ENCODE data around the gene MRPS5.

MRPS5 gene

GRCh38 chr2:95074663-95075439, 46.8 kb downstream of the MRPS5 start:
- H3K4me1 Mint-ChIP-seq (ENCODE audit: low read depth) = peaks cover 68% of the 10 kb centered on the region
- peak overlapping the region; percentile 78 for H3K4me3 Mint-ChIP-seq
- peak overlapping the region; percentile 94 for H3K27ac Mint-ChIP-seq
- no peaks in the 10 kb centered on the region for H3K27me3 Mint-ChIP-seq
- no peaks in the 10 kb centered on the region for H3K36me3 Mint-ChIP-seq
- H3K9me3 Mint-ChIP-seq (ENCODE audit: low read depth) = no peaks in the 10 kb centered on the region

GRCh38 chr2:95073856-95074662, 47.5 kb downstream of the MRPS5 start:
- Mint-ChIP-seq H3K9me3 (ENCODE audit: low read depth) (no peaks in the 10 kb centered on the region), H3K27ac (peak overlapping the region; percentile 94), H3K36me3 (no peaks in the 10 kb centered on the region), H3K4me3 (peak overlapping the region; percentile 78), H3K27me3 (no peaks in the 10 kb centered on the region), H3K4me1 (ENCODE audit: low read depth) (peaks cover 61% of the 10 kb centered on the region)

GRCh38 chr2:95072424-95072823, 49.2 kb downstream of the MRPS5 start:
- H3K27ac Mint-ChIP-seq = peak overlapping the region; percentile 66
- no peaks in the 10 kb centered on the region for H3K36me3 Mint-ChIP-seq
- no peaks in the 10 kb centered on the region for H3K27me3 Mint-ChIP-seq
- H3K4me1 Mint-ChIP-seq (ENCODE audit: low read depth) = peaks cover 48% of the 10 kb centered on the region
- no peak overlapping the region for H3K4me3 Mint-ChIP-seq
- H3K9me3 Mint-ChIP-seq (ENCODE audit: low read depth) = no peaks in the 10 kb centered on the region

- H3K36me3 Mint-ChIP-seq = no peaks in the 10 kb centered on the region
- H3K4me1 Mint-ChIP-seq (ENCODE audit: low read depth) = peaks cover 45% of the 10 kb centered on the region
- no peaks in the 10 kb centered on the region for H3K27me3 Mint-ChIP-seq
- peak overlapping the region; percentile 66 for H3K27ac Mint-ChIP-seq
- no peaks in the 10 kb centered on the region for H3K9me3 Mint-ChIP-seq (ENCODE audit: low read depth)
- no peak overlapping the region for H3K4me3 Mint-ChIP-seq
Measured at GRCh38 chr2:95071856-95072255, 49.8 kb downstream of the MRPS5 start.

- Mint-ChIP-seq H3K36me3 (no peaks in the 10 kb centered on the region), H3K4me3 (no peak overlapping the region), H3K27ac (no peak overlapping the region), H3K9me3 (ENCODE audit: low read depth) (no peaks in the 10 kb centered on the region), H3K27me3 (no peaks in the 10 kb centered on the region), H3K4me1 (ENCODE audit: low read depth) (peaks cover 25% of the 10 kb centered on the region)
Measured at GRCh38 chr2:95069465-95069864, 52.1 kb downstream of the MRPS5 start.

- H3K9me3 Mint-ChIP-seq (ENCODE audit: low read depth) = no peaks in the 10 kb centered on the region
- no peak overlapping the region for H3K4me3 Mint-ChIP-seq
- H3K27me3 Mint-ChIP-seq = no peaks in the 10 kb centered on the region
- peaks cover 21% of the 10 kb centered on the region for H3K4me1 Mint-ChIP-seq (ENCODE audit: low read depth)
- H3K27ac Mint-ChIP-seq = no peak overlapping the region
- H3K36me3 Mint-ChIP-seq = no peaks in the 10 kb centered on the region
Measured at GRCh38 chr2:95068256-95068655, 53.4 kb downstream of the MRPS5 start.

- Mint-ChIP-seq H3K36me3 (no peaks in the 10 kb centered on the region), H3K4me3 (peak overlapping the region; percentile 33), H3K4me1 (ENCODE audit: low read depth) (peaks cover 31% of the 10 kb centered on the region), H3K27ac (peak overlapping the region; percentile 79), H3K27me3 (no peaks in the 10 kb centered on the region), H3K9me3 (ENCODE audit: low read depth) (no peaks in the 10 kb centered on the region)
Measured at GRCh38 chr2:95063086-95063958, 58.3 kb downstream of the MRPS5 start.

GRCh38 chr2:95062242-95063085, 59.1 kb downstream of the MRPS5 start:
- H3K27me3 Mint-ChIP-seq = no peaks in the 10 kb centered on the region
- H3K36me3 Mint-ChIP-seq = no peaks in the 10 kb centered on the region
- H3K4me1 Mint-ChIP-seq (ENCODE audit: low read depth) = peaks cover 31% of the 10 kb centered on the region
- no peaks in the 10 kb centered on the region for H3K9me3 Mint-ChIP-seq (ENCODE audit: low read depth)
- peak overlapping the region; percentile 79 for H3K27ac Mint-ChIP-seq
- H3K4me3 Mint-ChIP-seq = peak overlapping the region; percentile 49

- H3K9me3 Mint-ChIP-seq (ENCODE audit: low read depth) = no peaks in the 10 kb centered on the region
- no peak overlapping the region for H3K4me3 Mint-ChIP-seq
- H3K27ac Mint-ChIP-seq = no peak overlapping the region
- no peaks in the 10 kb centered on the region for H3K27me3 Mint-ChIP-seq
- peaks cover 36% of the 10 kb centered on the region for H3K4me1 Mint-ChIP-seq (ENCODE audit: low read depth)
- no peaks in the 10 kb centered on the region for H3K36me3 Mint-ChIP-seq
Measured at GRCh38 chr2:95061601-95062183, 59.9 kb downstream of the MRPS5 start.

- no peak overlapping the region for H3K27ac Mint-ChIP-seq
- H3K4me1 Mint-ChIP-seq (ENCODE audit: low read depth) = peaks cover 41% of the 10 kb centered on the region
- H3K4me3 Mint-ChIP-seq = no peak overlapping the region
- H3K27me3 Mint-ChIP-seq = no peaks in the 10 kb centered on the region
- no peaks in the 10 kb centered on the region for H3K36me3 Mint-ChIP-seq
- H3K9me3 Mint-ChIP-seq (ENCODE audit: low read depth) = no peaks in the 10 kb centered on the region
Measured at GRCh38 chr2:95061119-95061512, 60.5 kb downstream of the MRPS5 start.

GRCh38 chr2:95060446-95061118, 61.0 kb downstream of the MRPS5 start:
- Mint-ChIP-seq H3K4me3 (no peak overlapping the region), H3K9me3 (ENCODE audit: low read depth) (no peaks in the 10 kb centered on the region), H3K36me3 (no peaks in the 10 kb centered on the region), H3K27me3 (no peaks in the 10 kb centered on the region), H3K4me1 (ENCODE audit: low read depth) (peaks cover 47% of the 10 kb centered on the region), H3K27ac (no peak overlapping the region)

GRCh38 chr2:95059656-95060370, 61.8 kb downstream of the MRPS5 start:
- no peak overlapping the region for H3K4me3 Mint-ChIP-seq
- H3K4me1 Mint-ChIP-seq (ENCODE audit: low read depth) = peaks cover 54% of the 10 kb centered on the region
- H3K27me3 Mint-ChIP-seq = no peaks in the 10 kb centered on the region
- H3K36me3 Mint-ChIP-seq = no peaks in the 10 kb centered on the region
- H3K9me3 Mint-ChIP-seq (ENCODE audit: low read depth) = no peaks in the 10 kb centered on the region
- no peak overlapping the region for H3K27ac Mint-ChIP-seq

Data from activated naive CD8-positive, alpha-beta T cell (primary cell).